Stimulated activated naive CD8-positive, alpha-beta T cell treated with anti-CD3 and anti-CD28 coated beads, Interleukin-15, amount 100 ng/mL, for 72 hours (primary cell): ENCODE measurements around the gene SMIM14.
"Not testable (repeated sequence)": the region's sequence is repeated elsewhere in the genome, so short reads cannot be mapped to it uniquely, and the experiment has no call there.

Experiments
- ATAC-seq: fragments of 150-1000 bp; cut with Tn5 transposase; 2 replicates; pipeline ENCODE4 v1.10.0; 2021; ENCODE audit warnings: mild to moderate bottlenecking, moderate library complexity
- DNase-seq, 2 donors: peaks; one replicate each; pipeline ENCODE4 v3.0.0; 2021 to 2022
- H3K27ac Mint-ChIP-seq, 2 donors: one replicate each; pipeline ENCODE4 v1.8.0; 2022; ENCODE audit warnings: mild to moderate bottlenecking in 2 of 2, mixed read lengths in 2 of 2, moderate library complexity in 2 of 2
- H3K27me3 Mint-ChIP-seq: one replicate; pipeline ENCODE4 v1.8.0; 2022; ENCODE audit warnings: mixed read lengths
- H3K4me1 Mint-ChIP-seq: one replicate; pipeline ENCODE4 v1.8.0; 2022; ENCODE audit warnings: mild to moderate bottlenecking, mixed read lengths
- H3K4me3 Mint-ChIP-seq, 2 donors: one replicate each; pipeline ENCODE4 v1.8.0; 2022; ENCODE audit warnings: mild to moderate bottlenecking in 2 of 2, mixed read lengths in 2 of 2, moderate library complexity in 1 of 2
- H3K9me3 Mint-ChIP-seq, 2 donors: one replicate each; pipeline ENCODE4 v1.8.0; 2022; ENCODE audit warnings: mixed read lengths in 2 of 2

Gene SMIM14

GRCh38 chr4:39515669-39516401 is 122.8 kb downstream of the SMIM14 start:
- H3K9me3 Mint-ChIP-seq, ATAC-seq, H3K27ac Mint-ChIP-seq, H3K4me1 Mint-ChIP-seq, H3K27me3 Mint-ChIP-seq, H3K4me3 Mint-ChIP-seq, DNase-seq: not testable (repeated sequence)

- ATAC-seq (no peak), DNase-seq (no peak)
- Mint-ChIP-seq H3K9me3 (no peaks in the 10 kb centered on the region), H3K4me3 (no peak overlapping the region), H3K4me1 (no peaks in the 10 kb centered on the region), H3K27ac (no peak overlapping the region), H3K27me3 (no peaks in the 10 kb centered on the region)
These were observed 123.7 kb downstream of the SMIM14 start for GRCh38 chr4:39514888-39515401.

GRCh38 chr4:39514266-39514665 is 124.4 kb downstream of the SMIM14 start:
- not testable (repeated sequence) for H3K27me3 Mint-ChIP-seq, ATAC-seq, H3K27ac Mint-ChIP-seq

GRCh38 chr4:39510348-39510929 is 128.2 kb downstream of the SMIM14 start:
- ATAC-seq (no peak), DNase-seq (no peak)
- no peak overlapping the region for H3K27ac Mint-ChIP-seq
- H3K4me1 Mint-ChIP-seq: no peaks in the 10 kb centered on the region
- no peak overlapping the region for H3K4me3 Mint-ChIP-seq
- no peaks in the 10 kb centered on the region for H3K9me3 Mint-ChIP-seq
- no peaks in the 10 kb centered on the region for H3K27me3 Mint-ChIP-seq

More at GRCh38 chr4:39514266-39514665, 124.4 kb downstream of the SMIM14 start:
- not testable (repeated sequence) for DNase-seq, H3K4me1 Mint-ChIP-seq, H3K4me3 Mint-ChIP-seq, H3K9me3 Mint-ChIP-seq

GRCh38 chr4:39505581-39505980 is 133.1 kb downstream of the SMIM14 start:
- Mint-ChIP-seq H3K4me1 (no peaks in the 10 kb centered on the region), H3K9me3 (no peaks in the 10 kb centered on the region), H3K4me3 (no peak overlapping the region), H3K27me3 (no peaks in the 10 kb centered on the region), H3K27ac (no peak overlapping the region)
- DNase-seq (no peak), ATAC-seq (no peak)

GRCh38 chr4:39504538-39504937 is 134.1 kb downstream of the SMIM14 start:
- Mint-ChIP-seq H3K4me3 (no peak overlapping the region), H3K9me3 (no peaks in the 10 kb centered on the region)

GRCh38 chr4:39502664-39503035 is 136.0 kb downstream of the SMIM14 start:
- H3K27ac Mint-ChIP-seq, ATAC-seq, H3K4me3 Mint-ChIP-seq, DNase-seq, H3K4me1 Mint-ChIP-seq, H3K9me3 Mint-ChIP-seq, H3K27me3 Mint-ChIP-seq: not testable (repeated sequence)

More at GRCh38 chr4:39504538-39504937, 134.1 kb downstream of the SMIM14 start:
- no peak for ATAC-seq
- Mint-ChIP-seq H3K4me1 (no peaks in the 10 kb centered on the region), H3K27ac (no peak overlapping the region), H3K27me3 (no peaks in the 10 kb centered on the region)
- DNase-seq: no peak

GRCh38 chr4:39502019-39502663 is 136.5 kb downstream of the SMIM14 start:
- H3K27me3 Mint-ChIP-seq: no peaks in the 10 kb centered on the region
- no peaks in the 10 kb centered on the region for H3K9me3 Mint-ChIP-seq
- DNase-seq: no peak
- H3K27ac Mint-ChIP-seq: no peak overlapping the region
- ATAC-seq: no peak
- no peaks in the 10 kb centered on the region for H3K4me1 Mint-ChIP-seq
- no peak overlapping the region for H3K4me3 Mint-ChIP-seq

GRCh38 chr4:39498727-39499020 is 140.0 kb downstream of the SMIM14 start:
- Mint-ChIP-seq H3K4me3 (no peak overlapping the region), H3K4me1 (no peaks in the 10 kb centered on the region), H3K27me3 (no peaks in the 10 kb centered on the region), H3K27ac (no peak overlapping the region), H3K9me3 (no peaks in the 10 kb centered on the region)
- DNase-seq (no peak), ATAC-seq (no peak)

- ATAC-seq: no peak
- Mint-ChIP-seq H3K4me3 (no peak overlapping the region), H3K9me3 (no peaks in the 10 kb centered on the region), H3K4me1 (no peaks in the 10 kb centered on the region), H3K27me3 (no peaks in the 10 kb centered on the region), H3K27ac (no peak overlapping the region)
- no peak for DNase-seq
These were observed 140.5 kb downstream of the SMIM14 start for GRCh38 chr4:39497909-39498726.
